AG04449 (cell line): ENCODE measurements around the gene DBF4B.
"Not testable (repeated sequence)": the region's sequence is repeated elsewhere in the genome, so short reads cannot be mapped to it uniquely, and the experiment has no call there.

Source experiments
- CTCF ChIA-PET: fragments of 350-600 bp; formaldehyde crosslinking; extraction: SDS; loops from one replicate; lab custom pipeline; 2021; ENCODE audit warnings: antibody characterized with exemption; lab: Yijun Ruan, JAX
- POLR2A ChIA-PET: fragments of 400-600, 350-600 bp; formaldehyde crosslinking; extraction: SDS; loops from one replicate; lab custom pipeline; 2020; ENCODE audit warnings: antibody characterized with exemption, inconsistent platforms; lab: Yijun Ruan, JAX
- DNase-seq: peaks from one replicate; pipeline ENCODE4 v3.0.0-alpha.2; 2010; ENCODE audit warnings: low read depth, low spot score
- H3K4me3 ChIP-seq: 2 replicates; pipeline ENCODE4 v1.5.1; 2011; ENCODE audit warnings: low read depth, mild to moderate bottlenecking, control low read depth, low read length
- TF ChIP-seq, protein P1 (sequence below): IDR thresholded peaks from one replicate; pipeline ENCODE4 v1.5.1; 2011; ENCODE audit warnings: mild to moderate bottlenecking, moderate library complexity, low read length, control low read depth, inconsistent platforms; ENCODE audit not compliant: insufficient read depth; ENCODE audit errors: missing control alignments

Gene DBF4B

DNA sequence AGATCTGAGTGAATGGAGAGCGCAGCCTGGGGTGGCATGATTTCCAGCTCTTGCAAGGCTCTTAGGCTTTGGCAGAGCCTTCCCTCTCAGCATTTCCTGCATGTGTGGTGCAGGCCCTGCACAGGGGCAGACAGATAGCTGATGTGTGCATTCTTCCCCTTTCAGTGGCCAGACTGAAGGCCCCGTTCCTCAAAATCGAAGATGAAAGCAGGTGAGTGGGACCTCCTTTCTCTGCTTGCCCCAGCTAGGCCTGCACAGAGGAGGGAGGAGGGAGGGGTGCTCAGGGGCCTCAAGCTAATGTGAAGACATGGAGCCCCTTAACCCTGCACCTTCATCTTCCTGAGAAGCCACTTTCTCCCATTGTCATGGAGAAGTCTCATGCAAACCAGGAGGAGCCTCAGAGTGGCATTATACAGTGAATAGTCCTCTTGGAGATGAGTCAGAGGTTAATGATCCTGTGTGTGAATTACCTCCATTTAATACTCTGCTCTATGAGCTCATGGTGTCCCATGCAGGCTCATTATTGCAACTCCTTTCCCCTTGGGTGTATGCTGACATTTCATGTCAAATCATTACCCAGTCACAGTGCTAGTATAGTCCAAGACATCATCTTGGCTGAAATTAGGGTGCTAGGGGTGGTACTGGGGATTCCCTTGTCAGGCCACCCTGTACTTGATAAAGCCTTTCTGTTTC lies 29.9 kb downstream of the DBF4B start:
- H3K4me3 ChIP-seq: no peak overlapping the region
- ChIA-PET CTCF (interaction anchor here (1.2 kb wide), 1 partner anchor 41 kb away, joined by 3 read pairs; no protein-coding TSS in a partner anchor), POLR2A (interaction anchor here (0.7 kb wide), 1 partner anchor 9 kb away, joined by 4 read pairs; no protein-coding TSS in a partner anchor)
- peak; percentile 3 for DNase-seq
- TF ChIP-seq, protein P1, sequence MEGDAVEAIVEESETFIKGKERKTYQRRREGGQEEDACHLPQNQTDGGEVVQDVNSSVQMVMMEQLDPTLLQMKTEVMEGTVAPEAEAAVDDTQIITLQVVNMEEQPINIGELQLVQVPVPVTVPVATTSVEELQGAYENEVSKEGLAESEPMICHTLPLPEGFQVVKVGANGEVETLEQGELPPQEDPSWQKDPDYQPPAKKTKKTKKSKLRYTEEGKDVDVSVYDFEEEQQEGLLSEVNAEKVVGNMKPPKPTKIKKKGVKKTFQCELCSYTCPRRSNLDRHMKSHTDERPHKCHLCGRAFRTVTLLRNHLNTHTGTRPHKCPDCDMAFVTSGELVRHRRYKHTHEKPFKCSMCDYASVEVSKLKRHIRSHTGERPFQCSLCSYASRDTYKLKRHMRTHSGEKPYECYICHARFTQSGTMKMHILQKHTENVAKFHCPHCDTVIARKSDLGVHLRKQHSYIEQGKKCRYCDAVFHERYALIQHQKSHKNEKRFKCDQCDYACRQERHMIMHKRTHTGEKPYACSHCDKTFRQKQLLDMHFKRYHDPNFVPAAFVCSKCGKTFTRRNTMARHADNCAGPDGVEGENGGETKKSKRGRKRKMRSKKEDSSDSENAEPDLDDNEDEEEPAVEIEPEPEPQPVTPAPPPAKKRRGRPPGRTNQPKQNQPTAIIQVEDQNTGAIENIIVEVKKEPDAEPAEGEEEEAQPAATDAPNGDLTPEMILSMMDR: no peak

DNA sequence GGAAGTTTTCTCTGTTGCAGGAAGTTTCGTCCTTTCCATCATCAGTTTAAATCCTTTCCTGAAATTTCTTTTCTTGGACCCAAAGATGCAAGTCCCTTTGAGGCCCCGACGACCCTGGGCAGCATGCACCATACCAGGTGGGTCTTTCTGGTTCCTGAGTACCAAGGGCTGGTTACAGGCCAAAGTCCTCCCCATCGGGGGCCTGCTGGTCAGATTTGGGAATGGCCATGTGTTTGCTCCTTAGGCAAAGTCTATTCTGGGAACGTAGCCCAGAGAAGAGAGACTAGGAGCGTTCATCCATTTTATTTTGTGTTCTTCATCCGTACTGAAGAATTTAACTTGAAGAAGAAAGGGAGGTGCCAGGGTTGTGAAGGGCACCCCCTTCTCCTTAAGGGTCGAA lies 32.9 kb downstream of the DBF4B start:
- TF ChIP-seq, protein P1: no peak
- no peak overlapping the region for H3K4me3 ChIP-seq
- CTCF ChIA-PET: no interaction called here
- POLR2A ChIA-PET: no interaction called here
- DNase-seq: no peak

DNA sequence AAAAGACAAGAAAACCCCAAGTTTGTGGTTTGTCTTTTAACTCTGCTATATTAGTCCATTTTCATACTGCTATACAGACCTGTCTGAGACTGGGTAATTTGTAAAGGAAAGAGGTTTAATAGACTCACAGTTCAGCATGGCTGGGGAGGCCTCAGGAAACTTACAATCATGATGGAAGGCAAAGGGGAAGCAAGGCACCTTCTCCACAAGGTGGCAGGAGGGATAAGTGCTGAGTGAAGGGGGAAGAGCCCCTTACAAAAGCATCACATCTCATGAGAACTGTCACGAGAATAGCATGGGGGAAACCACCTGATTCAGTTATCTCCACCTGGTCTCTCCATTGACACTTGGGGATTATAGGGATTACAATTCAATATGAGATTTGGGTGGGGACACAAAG lies 36.8 kb downstream of the DBF4B start:
- CTCF ChIA-PET: interaction anchor here (0.6 to 1.1 kb wide), 2 partner anchors 20 to 33 kb away, joined by 3 read pairs; no protein-coding TSS in a partner anchor
- POLR2A ChIA-PET: no interaction called here
- DNase-seq: no peak

DNA sequence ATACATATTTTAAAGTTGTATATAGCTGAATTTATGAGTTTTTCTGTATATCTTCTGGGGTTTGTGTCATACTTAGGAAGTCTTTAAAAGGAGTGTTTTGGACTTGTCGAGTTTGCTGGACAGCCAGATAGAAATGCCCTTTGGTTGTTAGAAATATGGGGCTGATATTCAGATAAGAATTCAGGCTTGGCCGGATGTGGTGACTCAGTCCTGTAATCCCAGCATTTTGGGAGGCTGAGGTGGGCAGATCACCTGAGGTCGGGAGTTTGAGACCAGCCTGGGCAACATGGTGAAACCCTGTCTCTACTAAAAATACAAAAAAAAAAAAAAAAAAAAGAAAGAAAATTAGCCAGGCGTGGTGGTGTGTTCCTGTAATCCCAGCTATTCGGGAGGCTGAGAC lies 37.3 kb downstream of the DBF4B start:
- POLR2A ChIA-PET, H3K4me3 ChIP-seq, CTCF ChIA-PET, DNase-seq: not testable (repeated sequence)

More for the DNA sequence above, 36.8 kb downstream of the DBF4B start:
- TF ChIP-seq, protein P1: no peak
- no peak overlapping the region for H3K4me3 ChIP-seq

DNA sequence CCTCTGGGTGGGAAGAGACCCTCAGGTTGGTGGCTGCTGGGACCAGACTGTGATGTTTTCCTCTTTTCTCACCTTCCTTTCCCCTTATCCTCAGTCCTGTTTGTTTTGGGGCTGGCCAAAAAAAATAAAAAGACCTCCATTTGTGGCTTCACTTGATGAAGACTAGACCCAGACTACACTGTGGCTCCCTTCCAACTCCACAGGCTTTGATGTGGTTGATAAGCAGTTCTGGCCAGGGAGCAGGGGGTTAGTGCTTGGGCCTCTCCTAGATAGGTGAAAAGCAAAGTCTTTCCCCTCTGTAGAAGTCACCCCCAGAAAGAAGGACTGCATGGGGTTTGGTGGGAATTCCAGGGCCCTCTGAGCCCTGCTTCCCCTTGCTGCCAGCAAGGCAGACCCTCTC lies 39.1 kb downstream of the DBF4B start:
- ChIA-PET CTCF (interaction anchor here (0.7 to 1.1 kb wide), 2 partner anchors 32 to 117 kb away, joined by 3 to 4 read pairs; no protein-coding TSS in a partner anchor), POLR2A (no interaction called here)
- no peak for DNase-seq
- TF ChIP-seq, protein P1: no peak
- no peak overlapping the region for H3K4me3 ChIP-seq

DNA sequence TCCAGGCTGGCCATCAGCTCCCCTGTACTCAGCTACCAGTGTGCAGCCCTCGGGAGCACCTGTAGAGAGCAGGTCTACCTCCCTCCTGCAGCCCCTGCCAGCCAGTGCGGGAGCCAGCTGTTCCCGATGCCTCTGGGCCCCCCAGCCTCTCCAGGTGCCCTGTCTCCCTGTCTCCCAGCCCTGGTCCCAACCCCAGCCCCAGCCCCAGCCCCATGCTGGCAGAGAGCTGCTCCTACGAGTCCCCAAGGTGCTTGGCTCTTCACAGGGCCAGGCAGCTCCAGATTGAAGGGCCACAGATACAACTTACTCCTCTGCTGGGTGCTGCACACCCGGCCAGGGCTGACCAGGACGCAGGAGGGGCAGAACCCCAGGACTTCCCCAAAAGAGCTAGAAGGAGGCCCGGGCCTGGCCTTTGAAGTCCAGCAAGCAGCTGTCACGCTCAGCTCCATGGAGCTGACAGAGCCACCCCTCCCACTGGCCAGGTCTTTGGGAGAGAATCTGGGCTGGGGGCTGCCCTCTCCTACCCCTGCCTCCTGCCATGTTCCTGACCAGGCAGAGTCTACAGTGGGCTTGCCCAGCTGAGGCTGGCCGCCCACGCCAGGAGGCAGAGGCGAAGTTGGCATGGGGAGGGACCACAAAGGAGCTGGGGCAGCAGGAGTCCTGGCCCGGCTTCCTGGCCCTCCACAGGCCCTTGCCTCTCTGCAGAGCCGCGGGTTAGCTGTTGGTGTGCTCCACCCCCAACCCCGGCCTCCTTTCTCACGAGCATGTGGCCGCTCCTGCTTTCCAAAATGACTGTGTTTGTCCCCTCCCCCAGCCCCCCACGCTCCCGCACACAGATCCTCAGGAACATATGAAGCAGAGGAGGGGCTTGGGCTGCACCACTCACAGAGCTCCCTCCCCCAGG lies 40.9 kb downstream of the DBF4B start:
- no peak overlapping the region for H3K4me3 ChIP-seq
- TF ChIP-seq, protein P1: no peak
- ChIA-PET CTCF (interaction anchor here (1.3 kb wide), 1 partner anchor 128 kb away, joined by 3 read pairs; no protein-coding TSS in a partner anchor), POLR2A (no interaction called here)
- no peak for DNase-seq
